ENCODE data around the gene PARN.
"Not testable (repeated sequence)": the region's sequence is repeated elsewhere in the genome, so short reads cannot be mapped to it uniquely, and the experiment has no call there.

DNA sequence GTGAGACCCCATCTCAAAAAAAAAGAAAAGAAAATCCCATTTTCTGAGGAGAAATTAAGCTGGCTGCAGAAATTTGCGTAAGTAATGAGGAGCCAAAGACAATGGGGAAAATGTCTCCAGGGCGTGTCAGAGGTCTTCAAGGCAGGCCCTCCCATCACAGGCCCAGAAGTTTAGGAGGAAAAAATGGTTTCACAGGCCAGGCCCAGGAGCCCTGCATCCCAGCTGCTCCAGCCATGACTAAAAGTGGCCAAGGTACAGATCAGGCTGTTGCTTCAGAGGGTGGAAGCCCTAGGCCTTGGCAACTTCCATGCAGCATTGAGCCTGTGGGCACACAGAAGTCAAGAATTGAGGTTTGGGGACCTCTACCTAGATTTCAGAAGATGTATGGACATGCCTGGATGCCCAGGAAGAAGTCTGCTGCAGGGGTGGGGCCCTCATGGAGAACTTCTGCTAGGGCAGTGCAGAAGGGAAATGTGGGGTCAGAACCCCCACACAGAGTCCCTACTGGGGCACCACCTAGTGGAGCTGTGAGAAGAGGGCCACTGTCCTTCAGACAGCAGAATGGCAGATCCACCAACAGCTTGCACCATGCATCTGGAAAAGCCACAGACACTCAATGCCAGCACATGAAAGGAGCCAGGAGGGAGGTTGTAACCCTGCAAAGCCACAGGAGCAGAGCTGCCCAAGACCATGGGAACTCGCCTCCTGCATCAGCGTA lies 55.2 kb downstream of the PARN start:
- TF ChIP-seq POLR2A (IDR thresholded peaks at IDR 0.05; ENCODE audit: low read depth, low read length); MAFK (IDR thresholded peaks at IDR 0.05; ENCODE audit: low read depth, low read length); CTCF (conservative IDR thresholded peaks at IDR 0.05; ENCODE audit: low read depth, low read length); RCOR1 (IDR thresholded peaks at IDR 0.05; ENCODE audit: insufficient replicate concordance, low read length); SMC3 (IDR thresholded peaks at IDR 0.05; ENCODE audit: low read depth, low read length); CHD1 (IDR thresholded peaks at IDR 0.05; ENCODE audit: low read depth, low read length); CEBPB (IDR thresholded peaks at IDR 0.05; ENCODE audit: low read depth, low read length); BHLHE40 (IDR thresholded peaks at IDR 0.05; ENCODE audit: low read depth, low read length); MAZ (IDR thresholded peaks at IDR 0.05; ENCODE audit: borderline replicate concordance, low read depth, low read length); FOS (IDR thresholded peaks at IDR 0.05; ENCODE audit: low read depth, low read length); RAD21 (IDR thresholded peaks at IDR 0.05; ENCODE audit: low read length); MXI1 (IDR thresholded peaks at IDR 0.05; ENCODE audit: borderline replicate concordance, low read depth, low read length): not testable (repeated sequence)
- TF ChIP-seq, protein P1, sequence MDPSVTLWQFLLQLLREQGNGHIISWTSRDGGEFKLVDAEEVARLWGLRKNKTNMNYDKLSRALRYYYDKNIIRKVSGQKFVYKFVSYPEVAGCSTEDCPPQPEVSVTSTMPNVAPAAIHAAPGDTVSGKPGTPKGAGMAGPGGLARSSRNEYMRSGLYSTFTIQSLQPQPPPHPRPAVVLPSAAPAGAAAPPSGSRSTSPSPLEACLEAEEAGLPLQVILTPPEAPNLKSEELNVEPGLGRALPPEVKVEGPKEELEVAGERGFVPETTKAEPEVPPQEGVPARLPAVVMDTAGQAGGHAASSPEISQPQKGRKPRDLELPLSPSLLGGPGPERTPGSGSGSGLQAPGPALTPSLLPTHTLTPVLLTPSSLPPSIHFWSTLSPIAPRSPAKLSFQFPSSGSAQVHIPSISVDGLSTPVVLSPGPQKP (IDR thresholded peaks at IDR 0.05; ENCODE audit: borderline replicate concordance, low read depth, low read length), result not testable (repeated sequence)
- TF ChIP-seq, protein P2, sequence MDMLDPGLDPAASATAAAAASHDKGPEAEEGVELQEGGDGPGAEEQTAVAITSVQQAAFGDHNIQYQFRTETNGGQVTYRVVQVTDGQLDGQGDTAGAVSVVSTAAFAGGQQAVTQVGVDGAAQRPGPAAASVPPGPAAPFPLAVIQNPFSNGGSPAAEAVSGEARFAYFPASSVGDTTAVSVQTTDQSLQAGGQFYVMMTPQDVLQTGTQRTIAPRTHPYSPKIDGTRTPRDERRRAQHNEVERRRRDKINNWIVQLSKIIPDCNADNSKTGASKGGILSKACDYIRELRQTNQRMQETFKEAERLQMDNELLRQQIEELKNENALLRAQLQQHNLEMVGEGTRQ (IDR thresholded peaks at IDR 0.05; ENCODE audit: low read depth, low read length), result not testable (repeated sequence)
